Activated CD8-positive, alpha-beta memory T cell treated with anti-CD3 and anti-CD28 coated beads, Interleukin-2, amount 50 U/mL, for 1 hour (primary cell): Measurements from ENCODE around the gene PLA2G15.

Experiments used
- DNase-seq: peaks from one replicate; pipeline ENCODE4 v3.0.0-alpha.2; 2020; ENCODE audit errors: extremely low read depth

PLA2G15 gene

GRCh38 chr16:68233085-68233834 is 11.9 kb upstream of the PLA2G15 start:
- no peak for DNase-seq

GRCh38 chr16:68233835-68234187 is 11.4 kb upstream of the PLA2G15 start:
- no peak for DNase-seq

- DNase-seq: no peak
Measured at GRCh38 chr16:68234188-68235107, 10.7 kb upstream of the PLA2G15 start.

- DNase-seq: no peak
Measured at GRCh38 chr16:68235108-68235886, 9.9 kb upstream of the PLA2G15 start.

GRCh38 chr16:68235887-68236136 is 9.4 kb upstream of the PLA2G15 start, which contains the start of gene ESRP2:
Gene ESRP2 (minus strand): TSS chr16:68236127. CDS start chr16:68236045, 82 bp downstream.
- DNase-seq: no peak

GRCh38 chr16:68236137-68236825 is 8.9 kb upstream of the PLA2G15 start:
- DNase-seq: no peak

- DNase-seq: no peak
Measured at GRCh38 chr16:68236826-68237242, 8.3 kb upstream of the PLA2G15 start.

GRCh38 chr16:68237243-68238028 is 7.7 kb upstream of the PLA2G15 start:
- DNase-seq: peak; percentile 47

GRCh38 chr16:68238029-68238345 is 7.2 kb upstream of the PLA2G15 start:
- no peak for DNase-seq

GRCh38 chr16:68242085-68242484 is 3.1 kb upstream of the PLA2G15 start:
- no peak for DNase-seq

GRCh38 chr16:68242926-68243858 is 2.0 kb upstream of the PLA2G15 start:
- no peak for DNase-seq

GRCh38 chr16:68244481-68244902 is 681 bp upstream of the PLA2G15 start:
- no peak for DNase-seq

- DNase-seq: no peak
Measured at GRCh38 chr16:68246121-68246520, 948 bp downstream of the PLA2G15 start.

GRCh38 chr16:68246666-68247065 is 1.5 kb downstream of the PLA2G15 start:
- no peak for DNase-seq

GRCh38 chr16:68247400-68247799 is 2.2 kb downstream of the PLA2G15 start:
- no peak for DNase-seq

- DNase-seq: no peak
Measured at GRCh38 chr16:68247932-68248331, 2.8 kb downstream of the PLA2G15 start.

GRCh38 chr16:68249371-68249770 is 4.2 kb downstream of the PLA2G15 start:
- no peak for DNase-seq

GRCh38 chr16:68250951-68251350 is 5.8 kb downstream of the PLA2G15 start:
- no peak for DNase-seq

GRCh38 chr16:68251832-68252231 is 6.7 kb downstream of the PLA2G15 start:
- no peak for DNase-seq

- DNase-seq: no peak
Measured at GRCh38 chr16:68252383-68252782, 7.2 kb downstream of the PLA2G15 start.
